CD4-positive, alpha-beta T cell treated with Interleukin-17A for 4 hours (primary cell): ENCODE data around the gene EN1.

Experiments
- DNase-seq: peaks from one replicate; pipeline ENCODE4 v3.0.0-alpha.2; 2020; ENCODE audit warnings: mixed read lengths

EN1 gene

GRCh38 chr2:118855451-118856279 lies 8.2 kb upstream of the EN1 start:
- DNase-seq, result peak; percentile 83

- no peak for DNase-seq
Measured at GRCh38 chr2:118854507-118855345, 7.3 kb upstream of the EN1 start.

GRCh38 chr2:118853651-118854291 lies 6.3 kb upstream of the EN1 start:
- no peak for DNase-seq

GRCh38 chr2:118853129-118853640 lies 5.7 kb upstream of the EN1 start:
- DNase-seq, result no peak

- no peak for DNase-seq
Measured at GRCh38 chr2:118852605-118853128, 5.2 kb upstream of the EN1 start.

GRCh38 chr2:118851650-118852049 lies 4.2 kb upstream of the EN1 start:
- no peak for DNase-seq

- DNase-seq, result no peak
Measured at GRCh38 chr2:118850901-118851415, 3.5 kb upstream of the EN1 start.

- no peak for DNase-seq
Measured at GRCh38 chr2:118850168-118850900, 2.9 kb upstream of the EN1 start.

GRCh38 chr2:118849226-118850167 lies 2.0 kb upstream of the EN1 start:
- DNase-seq, result no peak

- DNase-seq, result no peak
Measured at GRCh38 chr2:118848381-118849225, 1.2 kb upstream of the EN1 start.

GRCh38 chr2:118847762-118848172 lies 319 bp upstream of the EN1 start:
- peak; percentile 14 for DNase-seq

GRCh38 chr2:118846442-118846952 lies 951 bp downstream of the EN1 start:
- DNase-seq, result no peak

- DNase-seq, result no peak
Measured at GRCh38 chr2:118845522-118846441, 1.7 kb downstream of the EN1 start.

- DNase-seq, result no peak
Measured at GRCh38 chr2:118845005-118845521, 2.4 kb downstream of the EN1 start.

- DNase-seq, result no peak
Measured at GRCh38 chr2:118844261-118845004, 3.0 kb downstream of the EN1 start.

- no peak for DNase-seq
Measured at GRCh38 chr2:118843483-118844132, 3.8 kb downstream of the EN1 start.
